ENCODE data around the gene LUZP2. TPM values are rescaled to one million over a fixed set of nuclear protein-coding genes. Genes with fewer than 3 reads are reported as not detected.

The LUZP2 gene
- total RNA-seq, 1 experiment from 2014 or later = not detected

DNA sequence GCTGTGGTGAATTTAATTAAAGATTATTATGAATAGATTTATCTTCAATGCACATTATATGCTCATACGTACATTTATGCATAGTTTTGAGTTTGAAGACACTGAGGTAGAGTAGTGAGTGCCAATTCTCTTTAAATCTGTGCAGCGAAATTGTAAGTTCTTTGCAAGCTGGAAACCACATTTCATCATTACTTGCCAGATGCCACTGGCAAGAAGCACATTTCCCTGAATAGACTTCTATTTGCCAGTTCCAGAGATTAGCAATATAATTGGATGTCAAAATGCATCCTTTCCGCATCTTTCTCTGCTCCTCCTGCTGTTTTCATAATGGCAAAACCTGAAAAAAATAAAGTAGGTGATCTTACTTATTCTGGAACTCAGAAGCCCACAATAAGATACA is 448.0 kb downstream of the LUZP2 start:
- no peaks in the 10 kb centered on the region for H3K36me3 Mint-ChIP-seq (ENCODE audit: insufficient read depth, unreplicated experiment)
- TF ChIP-seq, protein P1, sequence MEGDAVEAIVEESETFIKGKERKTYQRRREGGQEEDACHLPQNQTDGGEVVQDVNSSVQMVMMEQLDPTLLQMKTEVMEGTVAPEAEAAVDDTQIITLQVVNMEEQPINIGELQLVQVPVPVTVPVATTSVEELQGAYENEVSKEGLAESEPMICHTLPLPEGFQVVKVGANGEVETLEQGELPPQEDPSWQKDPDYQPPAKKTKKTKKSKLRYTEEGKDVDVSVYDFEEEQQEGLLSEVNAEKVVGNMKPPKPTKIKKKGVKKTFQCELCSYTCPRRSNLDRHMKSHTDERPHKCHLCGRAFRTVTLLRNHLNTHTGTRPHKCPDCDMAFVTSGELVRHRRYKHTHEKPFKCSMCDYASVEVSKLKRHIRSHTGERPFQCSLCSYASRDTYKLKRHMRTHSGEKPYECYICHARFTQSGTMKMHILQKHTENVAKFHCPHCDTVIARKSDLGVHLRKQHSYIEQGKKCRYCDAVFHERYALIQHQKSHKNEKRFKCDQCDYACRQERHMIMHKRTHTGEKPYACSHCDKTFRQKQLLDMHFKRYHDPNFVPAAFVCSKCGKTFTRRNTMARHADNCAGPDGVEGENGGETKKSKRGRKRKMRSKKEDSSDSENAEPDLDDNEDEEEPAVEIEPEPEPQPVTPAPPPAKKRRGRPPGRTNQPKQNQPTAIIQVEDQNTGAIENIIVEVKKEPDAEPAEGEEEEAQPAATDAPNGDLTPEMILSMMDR (IDR thresholded peaks at IDR 0.05; ENCODE audit: insufficient read depth in 1 of 2, low read depth in 1 of 2, low read length in 1 of 2, severe bottlenecking in 1 of 2, unreplicated experiment in 1 of 2) = no peak
- H3K36me3 ChIP-seq (ENCODE audit: control insufficient read depth, insufficient read depth, low read length) = no peaks in the 10 kb centered on the region
- H3K27me3 Mint-ChIP-seq (ENCODE audit: insufficient read depth, unreplicated experiment) = peaks cover 2% of the 10 kb centered on the region
- no TSS peak for BruUV-seq (replicated peaks)
- H3K4me1 ChIP-seq = no peaks in the 10 kb centered on the region
- no peaks in the 10 kb centered on the region for H3K4me1 Mint-ChIP-seq (ENCODE audit: low read depth, unreplicated experiment)
- no peaks in the 10 kb centered on the region for H3K9me3 Mint-ChIP-seq (ENCODE audit: unreplicated experiment)
- H3K27ac Mint-ChIP-seq (ENCODE audit: unreplicated experiment) = no peak overlapping the region
- CTCF ChIA-PET = no interaction called here
- H3K4me3 ChIP-seq (ENCODE audit: low read depth, low read length) = no peak overlapping the region
- POLR2A ChIA-PET = interaction anchor here (0.7 kb wide), 1 partner anchor 516 kb away, joined by 7 read pairs; no protein-coding TSS in a partner anchor
- no peaks in the 10 kb centered on the region for H3K9me3 ChIP-seq
- no peaks in the 10 kb centered on the region for H3K27me3 ChIP-seq (replicated peaks; ENCODE audit: control insufficient read depth, insufficient read depth, low read length)
- intact Hi-C loops (cut with micrococcal nuclease; ENCODE audit: unreplicated experiment) = no loop called here
- no peak overlapping the region for H3K4me3 Mint-ChIP-seq (ENCODE audit: unreplicated experiment)
- no peak for DNase-seq

DNA sequence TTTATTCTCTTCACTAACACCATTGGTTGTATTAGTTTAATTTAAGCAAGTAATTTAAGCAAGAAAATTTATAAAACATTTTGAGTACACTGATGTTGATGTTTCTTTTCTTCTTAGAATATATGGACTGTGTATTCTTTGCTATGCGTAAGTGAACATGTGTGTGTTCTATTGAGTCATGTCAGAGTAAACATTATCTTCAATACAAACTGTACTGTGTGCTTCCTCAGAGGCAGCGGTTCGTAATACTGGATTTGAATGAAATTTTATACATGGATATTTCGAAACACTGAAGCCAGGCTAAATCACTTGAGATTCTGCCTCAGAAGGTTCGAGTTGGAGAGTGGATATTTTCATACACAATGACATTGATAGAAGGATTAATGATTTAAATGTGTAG is 452.6 kb downstream of the LUZP2 start:
- H3K27ac Mint-ChIP-seq (ENCODE audit: unreplicated experiment) = no peak overlapping the region
- Histone ChIP-seq H3K36me3 (ENCODE audit: control insufficient read depth, insufficient read depth, low read length) (no peaks in the 10 kb centered on the region), H3K27me3 (replicated peaks; ENCODE audit: control insufficient read depth, insufficient read depth, low read length) (no peaks in the 10 kb centered on the region), H3K9me3 (no peaks in the 10 kb centered on the region), H3K4me3 (ENCODE audit: low read depth, low read length) (no peak overlapping the region), H3K4me1 (no peaks in the 10 kb centered on the region)
- H3K9me3 Mint-ChIP-seq (ENCODE audit: unreplicated experiment) = no peaks in the 10 kb centered on the region
- POLR2A ChIA-PET = no interaction called here
- no peaks in the 10 kb centered on the region for H3K4me1 Mint-ChIP-seq (ENCODE audit: low read depth, unreplicated experiment)
- no peak for DNase-seq
- TF ChIP-seq, protein P1 (IDR thresholded peaks at IDR 0.05; ENCODE audit: insufficient read depth in 1 of 2, low read depth in 1 of 2, low read length in 1 of 2, severe bottlenecking in 1 of 2, unreplicated experiment in 1 of 2) = no peak
- no TSS peak for BruUV-seq (replicated peaks)
- no peak overlapping the region for H3K4me3 Mint-ChIP-seq (ENCODE audit: unreplicated experiment)
- intact Hi-C loops (cut with micrococcal nuclease; ENCODE audit: unreplicated experiment) = no loop called here
- H3K27me3 Mint-ChIP-seq (ENCODE audit: insufficient read depth, unreplicated experiment) = peaks cover 4% of the 10 kb centered on the region
- H3K36me3 Mint-ChIP-seq (ENCODE audit: insufficient read depth, unreplicated experiment) = no peaks in the 10 kb centered on the region
- CTCF ChIA-PET = no interaction called here

DNA sequence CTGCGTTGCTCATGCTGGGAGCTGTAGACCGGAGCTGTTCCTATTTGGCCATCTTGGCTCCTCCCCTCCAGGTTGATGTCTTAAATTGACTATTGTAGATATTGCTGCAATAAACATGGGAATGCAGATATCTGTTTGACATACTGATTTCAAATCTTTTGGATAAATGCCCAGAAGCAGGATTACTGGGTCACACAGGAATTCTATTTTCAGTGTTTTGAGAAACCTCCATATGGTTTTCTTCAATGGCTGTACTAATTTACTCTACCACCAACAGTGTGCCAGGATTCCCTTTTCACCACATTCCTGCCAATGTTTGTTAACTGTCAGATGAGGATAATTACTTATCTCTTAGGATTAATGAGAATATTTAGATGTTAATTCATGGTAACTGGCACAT is 467.0 kb downstream of the LUZP2 start:
- Histone ChIP-seq H3K4me1 (no peaks in the 10 kb centered on the region), H3K9me3 (no peaks in the 10 kb centered on the region), H3K27me3 (replicated peaks; ENCODE audit: control insufficient read depth, insufficient read depth, low read length) (no peaks in the 10 kb centered on the region), H3K4me3 (ENCODE audit: low read depth, low read length) (no peak overlapping the region), H3K36me3 (ENCODE audit: control insufficient read depth, insufficient read depth, low read length) (no peaks in the 10 kb centered on the region)
- Mint-ChIP-seq H3K36me3 (ENCODE audit: insufficient read depth, unreplicated experiment) (no peaks in the 10 kb centered on the region), H3K4me3 (ENCODE audit: unreplicated experiment) (no peak overlapping the region), H3K4me1 (ENCODE audit: low read depth, unreplicated experiment) (no peaks in the 10 kb centered on the region), H3K9me3 (ENCODE audit: unreplicated experiment) (no peaks in the 10 kb centered on the region), H3K27ac (ENCODE audit: unreplicated experiment) (no peak overlapping the region), H3K27me3 (ENCODE audit: insufficient read depth, unreplicated experiment) (no peaks in the 10 kb centered on the region)
- intact Hi-C loops (cut with micrococcal nuclease; ENCODE audit: unreplicated experiment) = no loop called here
- TF ChIP-seq, protein P1 (IDR thresholded peaks at IDR 0.05; ENCODE audit: insufficient read depth in 1 of 2, low read depth in 1 of 2, low read length in 1 of 2, severe bottlenecking in 1 of 2, unreplicated experiment in 1 of 2) = no peak
- BruUV-seq (replicated peaks) = no TSS peak
- ChIA-PET CTCF (no interaction called here), POLR2A (no interaction called here)
- DNase-seq = no peak

Measured in Caco-2 (cell line).